Sigmoid colon (tissue), 4 donors: ENCODE measurements around the gene GORASP2.

Experiments used
- CTCF ChIP-seq, 4 experiments: fragments of 450-650 bp in 3 of 4; fragments of 200-600 bp in 1 of 4; IDR thresholded peaks; one replicate each; pipeline ENCODE4 v1.5.1; 2016 to 2019; ENCODE audit warnings: antibody characterized with exemption in 4 of 4, mild to moderate bottlenecking in 3 of 4, moderate library complexity in 2 of 4
- EP300 ChIP-seq, 4 donors: sonication (generic); formaldehyde crosslinking; IDR thresholded peaks; one replicate each; pipeline ENCODE4 v1.6.1; 2017; ENCODE audit warnings: antibody characterized with exemption in 4 of 4
- POLR2A ChIP-seq, 2 donors: fragments of 450-650 bp; IDR thresholded peaks; one replicate each; pipeline ENCODE4 v1.6.1; 2016; ENCODE audit warnings: antibody characterized with exemption in 2 of 2, mild to moderate bottlenecking in 2 of 2, moderate library complexity in 2 of 2
- POLR2AphosphoS5 ChIP-seq, 4 donors: sonication (generic); formaldehyde crosslinking; IDR thresholded peaks; one replicate each; pipeline ENCODE4 v1.6.1; 2017; ENCODE audit warnings: antibody characterized with exemption in 4 of 4

- TF ChIP-seq CTCF (IDR thresholded peaks at IDR 0.05), result no peak
- TF ChIP-seq POLR2A (IDR thresholded peaks at IDR 0.05), result no peak
- TF ChIP-seq EP300 (IDR thresholded peaks at IDR 0.05), result no peak
- TF ChIP-seq POLR2AphosphoS5 (IDR thresholded peaks at IDR 0.05), result no peak
These were observed 37.2 kb upstream of the GORASP2 start for GRCh38 chr2:170891893-170892292.
